Activated effector memory CD4-positive, alpha-beta T cell treated with Interleukin-2 at 50 U/mL for 16 hours (primary cell): ENCODE measurements around the gene VEGFC.

ENCODE experiments used
- DNase-seq: peaks from one replicate; pipeline ENCODE4 v3.0.0-alpha.2; 2020

Gene VEGFC

DNA sequence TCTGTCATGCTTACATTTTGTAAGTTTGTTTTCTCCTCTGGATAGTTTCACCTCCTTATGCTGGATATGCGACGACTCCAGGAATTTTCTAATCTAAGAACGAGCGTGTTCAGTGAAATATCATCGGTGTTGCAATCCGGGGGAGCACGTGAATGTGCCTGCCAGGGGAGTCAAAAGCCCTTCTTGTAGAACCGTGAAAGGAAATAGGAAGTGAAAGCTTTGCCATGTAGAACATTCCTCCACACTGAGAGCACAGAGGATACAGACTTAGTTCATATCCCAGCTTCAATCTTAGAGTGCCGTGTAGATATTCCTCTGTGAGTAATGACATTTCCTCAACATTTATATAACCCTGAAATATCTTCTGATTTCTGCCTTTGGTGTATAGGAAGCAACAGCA, 121.2 kb downstream of the VEGFC start:
- DNase-seq = no peak

DNA sequence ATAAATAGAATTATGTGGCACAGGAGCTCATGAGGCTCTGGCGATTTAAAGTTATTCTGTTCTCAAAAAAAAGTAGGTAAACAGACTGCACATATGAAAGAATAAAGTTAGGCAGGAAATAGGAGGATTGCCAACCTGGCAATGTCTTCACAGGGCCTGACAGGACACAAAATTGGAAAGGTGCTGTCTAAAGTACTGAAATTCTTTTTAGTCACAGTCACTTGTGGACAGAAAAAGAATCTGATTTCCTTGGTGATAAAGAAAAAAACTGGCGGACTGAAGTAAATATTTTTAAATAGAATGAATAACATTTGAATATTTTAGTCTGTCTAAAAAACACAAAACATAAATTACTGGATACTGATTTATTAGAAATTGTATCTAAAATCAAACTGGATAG, 124.4 kb downstream of the VEGFC start:
- DNase-seq = no peak

DNA sequence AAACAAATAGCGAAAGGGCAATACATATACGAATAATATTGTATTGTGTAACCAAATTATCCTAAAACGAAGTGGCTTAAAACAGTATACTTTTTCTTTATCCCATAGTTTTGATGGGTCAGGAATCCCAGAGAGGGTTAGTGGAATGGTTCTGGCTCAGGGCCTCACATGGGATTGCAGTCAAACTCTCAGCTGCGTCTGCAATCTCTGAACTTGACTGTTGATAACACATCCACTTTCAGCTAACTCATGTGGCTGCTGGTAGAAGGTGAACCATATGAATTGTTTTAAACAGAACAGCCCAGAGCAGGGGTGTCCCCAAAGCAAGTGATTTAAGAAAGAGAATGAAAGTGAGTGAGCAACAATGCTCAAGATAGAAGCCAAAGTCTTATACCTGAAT, 127.8 kb downstream of the VEGFC start:
- no peak for DNase-seq

DNA sequence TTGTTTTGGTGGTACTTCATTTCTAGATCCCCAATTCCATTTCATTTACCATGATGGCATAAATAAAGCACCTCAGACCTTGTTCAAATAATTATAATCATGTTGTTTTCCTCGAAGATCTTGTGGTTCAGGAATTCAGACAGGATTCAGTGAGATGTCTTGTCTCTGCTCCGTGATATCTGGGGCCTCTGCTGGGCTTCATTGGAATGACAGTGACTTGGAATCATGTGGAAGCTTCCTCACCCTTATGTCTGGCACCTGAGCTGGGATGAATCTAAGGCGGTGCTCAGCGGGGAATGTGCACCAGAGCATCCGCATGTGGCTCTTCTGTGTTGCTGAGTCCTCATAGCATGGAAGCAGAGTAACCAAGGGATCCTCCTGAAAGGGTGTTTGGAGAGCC, 132.2 kb downstream of the VEGFC start:
- no peak for DNase-seq

DNA sequence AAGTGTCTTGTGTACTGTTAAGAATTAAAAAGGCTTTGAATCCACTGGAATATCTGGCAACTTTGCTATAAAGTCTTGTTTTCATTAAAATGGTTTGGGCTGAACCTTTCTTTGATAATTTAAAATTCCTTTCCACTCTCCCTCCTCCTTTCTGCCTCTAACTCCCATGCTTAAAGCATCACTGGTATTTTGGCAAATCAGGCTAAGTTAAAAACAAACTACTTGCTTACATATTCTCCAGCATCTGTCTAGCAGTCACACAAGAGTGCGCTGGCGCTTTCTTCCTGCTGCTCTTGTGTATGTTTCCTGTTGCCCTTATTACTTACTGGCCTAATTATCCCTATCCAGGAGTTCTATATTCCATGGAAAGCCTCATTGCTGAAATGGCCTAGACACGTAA, 136.6 kb downstream of the VEGFC start:
- no peak for DNase-seq

DNA sequence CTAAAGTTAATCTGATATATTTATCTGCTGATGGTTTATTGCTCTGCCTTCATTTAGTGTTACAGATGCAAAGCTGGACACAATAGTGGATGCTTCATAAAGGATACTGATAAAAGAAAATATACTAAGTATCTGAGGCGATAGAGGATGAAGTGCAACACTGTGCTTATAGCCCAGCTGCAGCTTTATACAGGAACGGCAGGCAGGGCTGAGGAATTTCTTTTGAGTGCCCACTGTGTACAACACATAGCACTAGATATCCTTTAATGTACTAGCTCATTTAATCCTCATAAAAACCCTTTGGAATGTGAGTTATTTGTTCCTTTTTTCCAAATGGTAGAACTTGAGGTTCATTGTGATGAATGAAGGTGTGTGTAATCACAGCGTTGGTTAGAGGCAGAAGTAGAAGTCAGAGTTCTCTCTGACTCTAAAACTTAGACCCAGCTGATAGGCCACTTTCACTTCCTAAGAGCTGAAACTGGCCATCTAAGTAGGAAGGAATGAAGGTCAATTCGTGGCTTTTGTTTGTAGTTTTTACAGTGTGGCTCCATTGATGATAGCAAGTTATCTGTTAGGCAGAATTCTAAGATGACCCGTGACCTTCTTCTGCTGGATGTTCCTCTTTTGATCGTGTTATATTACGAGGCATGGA, 138.0 kb downstream of the VEGFC start:
- DNase-seq = no peak

DNA sequence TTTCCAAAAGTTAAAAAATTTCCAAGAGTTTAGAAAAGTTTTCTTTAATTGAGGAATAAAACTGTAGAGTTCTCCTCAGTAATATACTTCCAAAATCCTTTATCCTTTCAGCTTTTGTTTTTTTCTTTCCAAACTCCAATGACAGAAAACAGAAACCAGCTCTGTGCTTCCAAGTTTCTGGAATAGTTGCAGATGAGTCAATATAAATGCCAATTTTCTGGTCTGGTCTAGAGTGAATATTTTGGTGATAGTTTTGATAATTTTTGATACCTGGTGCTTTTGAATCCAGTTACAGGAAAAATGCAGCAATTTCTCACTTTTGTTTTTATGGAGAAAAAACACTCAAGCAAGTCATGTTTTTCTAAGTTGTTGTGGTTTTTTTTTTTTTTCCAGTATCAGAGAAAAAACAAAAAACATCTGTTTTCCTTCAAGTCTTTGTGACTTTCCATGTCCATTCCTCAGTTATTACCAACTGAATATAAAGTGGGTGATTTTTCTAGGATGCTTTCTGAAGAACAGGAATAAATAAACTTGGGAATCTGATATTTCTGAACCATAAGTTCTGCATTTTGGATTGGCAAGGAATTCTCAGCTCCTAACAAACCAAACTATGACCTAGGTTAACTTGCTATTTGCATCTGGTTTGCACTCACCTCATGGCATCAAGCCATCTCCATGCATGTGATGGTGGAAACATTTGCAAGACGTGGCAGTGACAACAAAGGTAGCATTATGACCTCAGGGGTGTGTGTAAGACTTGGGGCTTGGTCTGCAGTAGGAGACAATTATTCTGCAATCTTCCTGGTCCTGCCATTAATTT, 139.1 kb downstream of the VEGFC start:
- DNase-seq = no peak

DNA sequence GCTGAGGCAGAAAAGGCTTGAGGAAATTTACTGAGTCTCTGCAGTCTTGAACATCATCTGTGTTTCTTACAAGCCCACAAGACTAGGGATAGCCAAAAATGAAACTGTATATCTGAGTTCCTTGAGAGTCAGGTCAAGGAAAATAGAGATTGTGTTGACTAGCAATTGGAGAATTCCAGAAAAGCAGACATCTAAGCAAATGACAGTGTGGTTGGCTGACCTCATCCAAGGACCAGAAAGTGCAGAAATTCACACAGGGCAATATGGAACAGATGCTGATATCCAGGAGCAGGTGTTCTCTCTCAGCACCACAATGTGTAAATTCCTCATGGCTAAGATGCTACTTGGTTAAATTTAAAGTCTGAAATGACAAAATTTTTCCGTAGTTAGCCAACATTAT, 146.4 kb downstream of the VEGFC start:
- no peak for DNase-seq

DNA sequence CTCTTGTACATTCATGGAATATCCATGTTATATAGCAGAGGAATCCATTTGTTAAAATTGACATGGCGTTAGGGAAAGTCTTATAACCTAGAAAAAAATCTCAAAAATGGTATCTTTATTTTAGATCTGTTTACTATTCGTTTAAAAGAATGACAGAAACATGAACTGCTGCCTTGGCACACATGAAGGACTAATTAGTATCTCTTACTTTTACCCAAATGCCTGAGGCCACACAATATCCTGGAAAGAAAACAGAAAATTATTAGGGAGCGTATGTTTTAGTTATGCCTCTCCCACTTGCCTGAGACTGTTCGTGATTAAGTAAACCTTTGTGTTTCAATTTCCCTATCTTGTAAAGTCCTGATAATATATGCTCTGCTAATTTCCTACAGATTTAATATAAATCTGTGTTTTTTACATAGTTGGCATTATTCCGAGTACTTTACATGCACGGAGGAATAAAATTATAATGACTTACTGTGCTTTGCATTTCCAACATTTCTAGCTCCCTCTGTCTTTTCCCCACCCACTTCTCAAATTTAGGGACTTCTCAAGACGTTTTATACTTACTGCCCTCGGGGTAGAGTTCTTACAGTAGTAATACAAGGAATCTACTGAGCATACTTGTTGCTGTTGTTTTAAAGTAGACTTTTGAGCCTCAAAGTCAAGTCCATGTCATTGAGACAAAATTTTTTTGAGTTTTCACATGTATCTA, 147.3 kb downstream of the VEGFC start:
- DNase-seq = no peak

DNA sequence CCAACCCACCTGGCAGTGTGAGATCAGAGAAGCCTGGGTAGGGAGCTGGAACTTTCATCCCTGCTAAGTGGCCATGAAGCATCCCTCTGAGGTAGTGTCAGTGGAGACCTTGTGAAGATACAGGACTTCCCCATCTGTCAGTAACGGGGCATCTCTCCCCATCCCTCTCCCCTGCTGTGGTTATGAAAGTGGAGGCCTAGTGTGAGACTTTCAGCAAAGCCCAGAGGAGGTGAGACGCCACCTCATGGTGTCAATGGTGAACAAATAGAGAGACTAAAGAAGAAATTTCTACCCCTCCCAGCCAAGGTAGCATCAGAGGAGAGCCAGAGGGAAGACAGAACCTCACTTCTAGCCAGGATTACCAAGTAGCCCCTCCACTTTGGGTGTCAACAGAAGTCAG, 150.2 kb downstream of the VEGFC start:
- no peak for DNase-seq

DNA sequence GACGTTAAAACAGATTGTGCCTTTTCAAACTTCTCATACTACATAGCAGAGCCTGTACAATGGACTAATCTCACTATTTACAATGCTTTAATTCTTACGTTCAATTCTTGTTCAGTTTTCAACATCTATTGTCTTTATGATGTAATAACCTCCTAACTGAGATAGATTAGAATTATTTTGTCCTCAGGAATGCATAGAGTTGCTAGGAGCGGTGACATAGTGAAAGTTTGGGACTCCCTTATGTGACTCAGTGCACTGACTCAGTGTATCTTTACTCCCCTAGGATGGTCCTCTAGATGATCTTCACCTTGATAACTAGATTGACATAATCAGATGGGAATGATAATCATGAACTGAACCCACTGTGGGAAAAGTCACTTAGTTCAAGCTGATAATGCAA, 151.5 kb downstream of the VEGFC start:
- no peak for DNase-seq

DNA sequence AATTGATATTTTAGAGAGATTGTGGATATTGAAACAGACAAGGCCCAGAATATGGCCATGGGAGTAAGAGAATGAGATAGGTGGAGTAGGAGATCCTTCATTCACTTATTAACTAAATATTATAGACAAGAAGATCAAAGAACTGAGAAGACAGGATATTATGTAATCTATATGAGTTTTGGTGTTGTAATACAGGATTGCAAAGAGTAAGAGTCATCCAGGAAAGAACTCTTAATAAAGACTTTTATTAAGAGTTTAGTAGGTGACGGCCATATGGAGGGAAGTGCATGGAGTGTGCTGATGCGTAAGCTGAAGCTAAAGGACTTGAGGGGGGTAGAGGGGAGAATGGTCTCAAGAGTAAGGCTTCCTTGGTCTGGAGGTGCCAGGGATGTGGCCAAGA, 153.7 kb downstream of the VEGFC start:
- DNase-seq = no peak

DNA sequence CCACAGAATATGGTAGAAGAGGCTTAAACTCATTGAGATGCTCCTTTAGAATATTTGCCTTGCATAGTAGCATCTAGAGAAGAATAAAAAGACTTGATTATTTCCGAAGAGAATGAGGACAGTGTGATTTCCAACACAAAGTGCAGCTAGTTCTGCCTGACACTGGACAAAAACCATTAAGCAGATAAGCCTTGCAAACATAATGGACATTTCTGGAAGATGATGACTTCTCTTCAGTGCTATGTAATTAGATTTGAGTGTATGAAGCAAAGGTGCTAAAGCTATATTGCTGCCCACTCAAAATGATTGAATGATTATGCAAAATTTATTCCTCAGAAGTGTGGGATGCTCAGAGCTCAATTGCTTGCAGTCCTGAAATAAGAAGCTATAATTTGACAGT, 156.4 kb downstream of the VEGFC start:
- no peak for DNase-seq

DNA sequence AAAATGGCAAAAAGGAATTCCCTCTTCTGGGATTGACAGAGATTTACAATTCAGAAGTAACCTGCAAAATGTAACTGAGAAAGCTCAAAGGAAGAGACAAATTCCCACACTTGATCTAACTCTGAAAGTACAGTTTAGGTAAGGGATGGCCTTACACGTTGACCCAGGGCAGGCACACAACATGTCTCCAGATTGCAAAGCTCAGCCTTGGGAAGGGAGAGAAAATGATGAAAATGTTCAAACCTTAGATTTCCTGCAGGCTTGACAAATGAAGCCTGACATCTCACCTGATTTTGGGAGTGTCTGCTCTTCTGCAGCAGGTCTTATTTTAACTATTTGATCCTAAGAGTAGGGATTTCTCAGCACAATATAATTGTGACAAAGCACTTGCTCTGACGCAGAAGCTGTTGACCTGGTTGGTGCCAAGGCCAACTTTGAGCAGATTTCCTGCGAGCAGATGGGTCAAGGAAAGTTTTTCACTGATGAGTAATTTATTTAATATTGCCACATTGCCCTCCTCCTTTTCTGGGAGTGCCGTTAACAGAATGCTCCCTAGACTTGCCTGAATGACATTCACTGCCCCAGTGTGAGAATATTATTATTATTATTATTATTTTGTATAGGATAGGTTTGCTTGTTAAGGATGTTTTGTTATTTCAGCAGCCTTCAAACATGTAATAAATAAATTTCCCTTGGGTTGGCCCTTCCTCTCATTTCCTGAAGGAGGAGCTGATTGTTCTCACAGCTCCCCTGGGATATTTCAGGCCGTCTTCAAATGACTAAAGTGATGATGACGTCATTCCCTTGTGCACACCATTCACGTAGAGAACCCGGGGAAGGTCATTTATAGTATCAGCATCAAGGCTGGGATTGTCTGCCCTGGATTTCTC, 157.1 kb downstream of the VEGFC start:
- no peak for DNase-seq
